Astrocyte of the hippocampus (primary cell): ENCODE results near the gene ACP1.

Experiments
- DNase-seq: peaks from one replicate; pipeline ENCODE4 v3.0.0; 2011; ENCODE audit warnings: low read depth, low spot score

Gene ACP1

GRCh38 chr2:255195-255594, 9.6 kb upstream of the ACP1 start:
- no peak for DNase-seq

DNA sequence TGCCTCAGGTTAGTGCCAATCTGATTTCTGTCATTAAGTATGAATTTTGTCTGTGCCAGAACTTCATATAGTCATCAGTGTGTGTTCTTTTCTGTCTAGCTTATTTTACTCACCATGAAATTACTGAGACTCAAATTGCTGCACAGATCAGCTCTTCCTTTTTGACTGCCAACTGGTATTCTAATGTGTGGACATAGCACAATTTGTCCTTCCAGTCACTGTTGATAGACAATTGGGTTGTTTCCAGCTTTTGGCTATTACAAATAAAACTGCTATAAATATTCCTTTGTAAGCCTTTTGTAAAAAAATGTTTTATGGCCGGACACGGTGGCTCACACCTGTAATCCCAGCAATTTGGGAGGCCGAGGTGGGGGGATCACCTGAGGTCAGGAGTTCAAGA, 8.7 kb upstream of the ACP1 start:
- no peak for DNase-seq

DNA sequence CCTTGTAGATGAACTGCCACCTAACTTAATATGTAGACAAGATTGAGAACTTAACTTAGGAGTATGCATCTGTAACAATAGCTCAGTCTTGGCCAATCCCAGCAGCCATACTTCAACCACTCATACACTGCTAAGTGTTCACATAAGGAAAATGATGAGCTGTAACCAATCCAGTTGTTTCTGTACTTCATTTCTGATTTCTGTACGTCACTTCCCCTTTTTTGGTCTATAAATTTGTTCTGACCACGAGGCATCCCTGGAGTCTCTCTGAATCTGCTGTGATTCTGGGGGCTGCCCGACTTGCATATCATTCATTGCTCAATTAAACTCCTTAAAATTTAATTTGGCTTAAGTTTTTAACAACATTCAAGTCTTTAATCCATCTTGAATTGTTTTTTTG, 7.3 kb upstream of the ACP1 start:
- DNase-seq, result no peak

GRCh38 chr2:257842-258241, 6.9 kb upstream of the ACP1 start:
- DNase-seq, result no peak

DNA sequence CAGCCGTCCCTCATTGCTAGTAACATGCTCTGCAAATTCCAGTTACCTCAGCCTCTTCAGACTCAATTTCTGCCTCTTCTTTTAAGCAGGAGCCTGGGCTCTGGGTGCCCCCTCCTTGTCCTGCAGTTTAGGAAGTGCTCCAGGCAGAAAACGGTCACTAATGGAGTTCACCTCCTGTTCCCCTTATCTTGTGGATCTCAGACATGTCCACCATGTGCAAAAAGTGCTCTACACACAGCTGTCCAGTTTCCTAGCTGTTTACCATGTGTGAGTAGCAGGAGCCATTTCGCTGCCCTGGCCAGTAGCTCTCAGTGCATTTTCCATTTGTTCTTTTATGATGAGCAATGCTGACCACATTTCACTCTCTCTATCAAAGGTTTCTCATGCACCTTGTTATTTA, 5.8 kb upstream of the ACP1 start:
- no peak for DNase-seq

DNA sequence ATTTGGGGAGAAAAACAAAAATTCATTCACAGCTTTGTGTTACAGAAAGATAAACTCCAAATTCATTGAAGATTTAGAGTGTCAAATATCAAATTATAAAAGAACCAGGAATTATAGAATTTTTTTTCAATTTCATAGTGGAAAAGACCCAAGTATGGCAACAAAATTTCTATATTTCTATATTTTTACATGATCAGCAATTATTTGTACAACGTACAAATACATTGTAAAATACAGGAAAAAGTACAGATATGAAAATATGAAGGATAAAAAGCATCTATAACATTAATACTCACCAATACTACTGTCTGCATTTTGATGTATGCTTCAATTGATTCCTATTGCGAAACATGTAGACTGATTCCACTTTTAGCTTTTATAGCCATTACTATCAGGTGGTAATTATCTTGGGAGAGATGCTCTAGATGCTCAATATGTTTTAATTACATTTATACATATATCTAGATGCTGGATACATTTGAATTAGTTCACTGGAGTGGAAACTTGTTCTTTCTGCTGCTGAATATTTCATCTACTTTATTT, 4.9 kb upstream of the ACP1 start:
- DNase-seq, result no peak

DNA sequence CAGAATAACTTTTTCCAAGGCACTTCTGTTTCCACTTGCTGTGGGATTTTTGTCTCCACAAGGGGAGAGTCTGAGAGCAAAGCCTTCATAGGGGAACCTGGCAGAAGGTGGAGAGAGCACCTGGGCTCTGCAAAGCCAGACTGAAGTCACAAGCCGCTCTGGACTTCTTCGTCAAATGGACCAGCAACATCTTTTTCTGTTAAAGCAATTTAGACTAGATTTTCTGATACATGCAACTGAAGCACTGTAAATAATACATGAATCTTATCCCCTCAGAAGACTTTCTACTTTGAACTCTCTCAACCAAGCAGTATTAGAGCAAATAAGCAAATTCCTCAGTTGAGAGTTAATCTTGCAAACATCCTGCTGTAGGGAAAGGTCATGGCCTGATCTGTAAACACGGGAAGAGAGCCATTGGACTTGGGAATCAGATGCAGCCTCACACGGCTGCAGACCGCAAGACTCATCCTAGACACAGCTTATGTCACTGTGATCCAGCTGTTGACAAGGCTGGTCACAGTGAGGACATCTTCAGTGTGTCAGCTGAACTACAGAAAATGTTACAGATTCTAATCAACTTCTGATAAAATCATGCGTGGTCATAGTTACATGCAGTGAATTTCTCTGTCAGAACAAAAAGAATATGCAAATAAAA, 4.1 kb upstream of the ACP1 start:
- no peak for DNase-seq

GRCh38 chr2:262117-262516, 2.6 kb upstream of the ACP1 start:
- DNase-seq, result no peak

DNA sequence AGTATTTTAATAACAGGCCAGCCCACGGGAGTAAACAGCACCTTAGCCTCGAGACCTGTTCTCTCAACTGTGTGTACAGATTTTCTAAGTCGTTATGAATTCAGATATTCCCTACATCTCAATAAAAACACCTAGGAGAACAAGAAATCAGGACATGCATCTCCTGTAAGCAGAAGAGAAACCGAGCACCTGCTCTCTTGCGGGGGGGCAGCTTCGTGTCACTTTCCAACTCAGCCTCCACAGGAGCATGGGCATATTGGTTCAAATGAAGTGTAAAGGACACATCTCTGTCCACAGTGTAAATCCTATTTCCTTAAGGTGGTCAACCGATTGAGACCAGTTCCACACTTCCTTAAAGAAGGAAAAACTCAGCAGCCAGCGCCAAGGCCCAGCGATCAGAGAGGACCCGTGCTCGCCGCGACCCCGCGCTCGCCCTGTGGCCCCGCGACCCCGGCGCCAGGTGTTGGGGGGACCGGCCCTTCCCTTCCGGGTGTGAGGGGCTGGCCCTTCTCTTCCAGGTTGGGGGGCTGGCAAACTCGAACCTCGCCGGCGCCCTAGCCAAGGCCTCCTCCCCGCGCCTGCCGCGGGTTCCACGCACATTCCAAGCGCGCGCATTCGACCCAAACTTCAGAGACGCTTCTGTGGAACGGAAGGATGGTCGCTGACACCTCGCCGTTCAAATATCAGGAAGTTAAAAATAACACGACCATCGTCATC, 1.6 kb upstream of the ACP1 start:
- no peak for DNase-seq

DNA sequence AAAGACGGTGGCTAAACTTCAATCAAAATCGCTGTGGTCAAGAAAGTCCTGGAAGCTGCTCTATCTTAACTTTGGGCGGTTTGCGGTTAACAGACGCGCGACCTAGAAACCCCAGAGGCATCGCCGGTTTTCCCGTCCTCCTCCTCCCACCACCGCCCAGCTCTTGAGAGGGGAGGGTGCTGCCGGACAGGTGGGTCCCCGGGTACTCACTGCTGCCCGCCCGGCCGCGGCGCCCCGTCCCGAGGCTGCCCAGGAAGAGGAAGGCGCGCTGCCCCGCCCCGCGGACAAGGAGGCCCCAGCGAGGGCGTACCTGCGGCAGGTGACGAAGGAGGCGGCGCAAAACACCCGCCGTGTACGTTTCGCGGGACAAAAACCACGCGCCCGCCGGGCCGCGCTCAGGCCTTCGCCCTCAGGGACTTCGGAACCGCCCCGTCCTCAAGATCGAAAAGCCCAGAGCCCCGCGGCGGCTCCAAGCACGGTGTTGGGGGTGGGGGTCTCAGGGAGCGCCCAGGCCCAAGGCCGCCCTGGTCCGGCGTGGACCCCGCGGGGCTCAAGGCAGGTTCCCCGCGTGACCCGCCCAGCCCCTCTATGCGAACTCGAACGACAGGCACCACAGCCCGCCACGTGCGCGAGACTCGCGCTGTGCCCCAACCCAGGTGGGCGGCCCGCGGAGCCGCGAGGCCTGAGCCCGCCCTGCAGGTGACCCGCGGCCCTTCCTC, 814 bp upstream of the ACP1 start, which contains the start of gene SH3YL1:
SH3YL1 (minus strand) TSS at position 259 of the 719 bp plus-strand sequence; CDS start at position 211, 48 bp downstream.
- DNase-seq, result peak; percentile 38

DNA sequence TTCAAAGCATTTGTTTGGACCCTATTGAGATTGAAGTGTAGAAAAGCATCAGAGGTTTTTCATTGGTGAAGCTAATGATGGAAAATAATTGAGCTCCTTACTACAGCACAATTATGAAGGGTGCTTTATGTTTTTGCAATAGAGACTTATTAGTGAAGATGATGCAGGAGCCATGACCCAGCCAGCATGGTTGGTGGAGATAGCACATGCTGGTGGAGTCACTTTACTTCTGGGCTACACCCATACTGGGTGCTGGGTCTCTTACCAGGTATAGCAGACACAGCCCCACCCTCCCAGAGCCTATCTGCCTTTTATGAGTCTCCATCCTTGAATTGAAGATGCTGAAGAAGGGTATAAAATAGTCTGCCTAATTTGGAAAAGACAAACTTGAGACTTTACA, 3.6 kb downstream of the ACP1 start:
- no peak for DNase-seq

GRCh38 chr2:269356-270030, 4.7 kb downstream of the ACP1 start:
- DNase-seq, result no peak

DNA sequence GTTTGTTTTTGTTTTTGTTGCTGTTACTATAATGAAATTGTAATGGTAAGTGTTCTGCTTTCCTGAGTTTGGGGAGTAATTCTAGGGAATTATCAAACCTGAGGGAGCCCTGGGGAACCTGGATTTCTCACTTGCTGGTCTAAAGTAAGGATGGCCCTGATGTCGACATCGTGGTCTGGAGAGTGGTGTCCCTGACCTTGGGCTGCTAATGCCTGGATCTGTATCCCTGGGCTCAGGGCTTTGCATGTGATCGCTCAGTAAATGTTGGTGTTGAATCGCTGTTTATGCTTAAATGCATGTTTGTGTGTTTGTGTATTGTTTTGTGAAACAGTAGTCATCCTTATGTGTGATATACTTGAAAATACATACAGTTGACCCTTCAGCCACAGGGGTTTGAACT, 6.1 kb downstream of the ACP1 start:
- DNase-seq, result no peak

DNA sequence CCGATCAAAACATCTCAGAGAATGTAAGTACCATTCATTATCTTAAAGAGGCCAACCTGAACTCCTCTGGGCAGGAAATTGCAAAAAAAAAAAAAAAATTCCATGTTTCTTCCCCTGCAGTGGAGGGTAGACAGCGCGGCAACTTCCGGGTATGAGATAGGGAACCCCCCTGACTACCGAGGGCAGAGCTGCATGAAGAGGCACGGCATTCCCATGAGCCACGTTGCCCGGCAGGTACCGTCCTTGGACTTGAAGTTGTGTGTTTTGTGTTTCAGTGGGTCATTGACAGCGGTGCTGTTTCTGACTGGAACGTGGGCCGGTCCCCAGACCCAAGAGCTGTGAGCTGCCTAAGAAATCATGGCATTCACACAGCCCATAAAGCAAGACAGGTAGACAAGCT, 7.2 kb downstream of the ACP1 start:
- DNase-seq, result no peak

GRCh38 chr2:273333-273732, 8.6 kb downstream of the ACP1 start:
- no peak for DNase-seq

DNA sequence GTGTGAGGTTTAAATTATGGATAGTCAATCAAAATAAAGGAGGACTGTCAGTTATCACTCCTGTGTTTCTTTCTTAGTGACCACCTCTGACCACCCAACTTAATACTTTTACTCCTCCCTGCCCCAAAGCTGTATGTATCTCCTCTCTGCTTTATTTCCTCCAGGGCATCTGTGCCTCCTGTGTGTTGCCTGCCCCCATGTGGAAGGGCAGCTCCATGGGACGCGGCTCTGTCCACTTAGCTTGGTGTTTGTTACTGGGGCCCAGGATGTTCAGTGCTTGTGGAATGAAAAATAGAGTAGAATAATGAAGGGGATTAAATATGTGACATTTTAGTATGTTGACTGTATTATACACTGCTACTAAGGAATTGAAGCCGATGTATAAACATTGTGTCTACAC, 9.8 kb downstream of the ACP1 start:
- no peak for DNase-seq

GRCh38 chr2:275466-275865, 10.7 kb downstream of the ACP1 start:
- no peak for DNase-seq

GRCh38 chr2:278312-278926, 13.7 kb downstream of the ACP1 start:
- no peak for DNase-seq

DNA sequence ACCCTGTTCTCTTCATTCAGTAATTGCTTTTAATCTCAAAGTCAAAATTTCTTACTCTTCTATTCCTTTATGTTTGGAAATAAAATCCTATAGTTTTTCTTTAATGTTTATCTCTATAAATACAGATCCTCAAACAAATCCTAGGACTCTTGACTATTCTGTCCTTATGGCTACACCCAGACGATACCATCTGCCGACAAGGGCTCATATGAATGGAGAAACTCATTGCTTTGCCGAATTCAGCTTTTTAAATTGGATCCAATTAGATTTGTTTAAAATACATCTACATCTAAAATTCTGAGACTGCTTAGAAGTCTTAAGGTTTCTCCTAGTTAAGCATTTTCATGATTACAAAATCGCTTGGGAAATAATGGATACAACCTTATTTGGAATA, 14.2 kb downstream of the ACP1 start:
- DNase-seq, result no peak

DNA sequence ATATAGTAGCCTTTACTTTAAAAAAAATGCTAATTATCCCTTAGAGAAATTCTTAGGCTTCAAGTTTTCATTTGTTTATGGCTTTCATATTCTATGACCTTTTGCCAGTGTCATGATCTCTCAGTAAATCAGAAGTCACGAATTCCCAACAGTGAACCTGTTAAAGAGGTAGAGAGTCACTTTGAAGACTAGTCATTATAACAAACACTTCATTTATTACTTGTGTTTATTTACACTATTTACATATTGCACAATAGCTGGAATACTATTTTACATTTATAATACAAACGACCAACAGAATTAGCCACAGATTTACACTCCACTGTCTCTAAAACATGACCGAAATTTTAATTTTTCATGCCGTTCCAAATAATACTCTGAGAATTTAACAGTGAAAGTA, 14.6 kb downstream of the ACP1 start:
- DNase-seq, result no peak

DNA sequence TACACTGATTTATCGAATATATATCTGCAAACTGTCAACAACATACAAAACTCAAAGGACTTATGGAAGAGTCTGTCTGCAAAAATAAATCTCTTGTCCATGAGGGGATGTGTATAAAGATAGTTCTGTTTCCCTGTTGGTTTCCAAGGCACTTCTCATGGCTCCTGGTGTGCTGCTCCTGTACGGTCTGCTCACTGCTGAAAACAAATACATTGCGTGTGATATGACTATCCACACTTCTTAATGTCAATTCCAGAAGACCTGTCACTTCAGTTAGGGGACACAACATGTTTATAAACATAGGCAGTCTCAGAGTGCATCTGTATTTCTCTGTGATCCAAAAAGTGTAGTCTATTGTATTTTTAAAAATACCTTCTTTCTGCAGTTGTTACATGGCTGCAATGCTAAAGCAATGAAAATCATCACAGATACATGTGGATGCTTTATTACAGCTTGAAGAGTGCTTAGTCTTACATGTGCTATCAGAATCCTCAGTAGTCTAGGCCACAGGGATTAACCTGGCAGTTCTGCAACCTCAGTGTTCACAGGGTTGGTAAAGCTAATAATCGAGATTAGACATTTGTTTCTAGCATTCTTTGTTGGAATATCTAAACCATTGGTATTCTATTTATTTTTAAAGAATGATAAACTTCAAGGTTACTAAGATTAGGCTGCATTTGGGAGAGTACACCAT, 15.4 kb downstream of the ACP1 start:
- DNase-seq, result no peak
